ENCODE measurements around the gene SLC35F5. TPM values are rescaled to one million over a fixed set of nuclear protein-coding genes. Genes with fewer than 3 reads are reported as not detected.
"Not testable (repeated sequence)": the region's sequence is repeated elsewhere in the genome, so short reads cannot be mapped to it uniquely, and the experiment has no call there.

SLC35F5 gene
- 246 TPM for total RNA-seq (ENCODE audit: insufficient read depth, low replicate concordance)

DNA sequence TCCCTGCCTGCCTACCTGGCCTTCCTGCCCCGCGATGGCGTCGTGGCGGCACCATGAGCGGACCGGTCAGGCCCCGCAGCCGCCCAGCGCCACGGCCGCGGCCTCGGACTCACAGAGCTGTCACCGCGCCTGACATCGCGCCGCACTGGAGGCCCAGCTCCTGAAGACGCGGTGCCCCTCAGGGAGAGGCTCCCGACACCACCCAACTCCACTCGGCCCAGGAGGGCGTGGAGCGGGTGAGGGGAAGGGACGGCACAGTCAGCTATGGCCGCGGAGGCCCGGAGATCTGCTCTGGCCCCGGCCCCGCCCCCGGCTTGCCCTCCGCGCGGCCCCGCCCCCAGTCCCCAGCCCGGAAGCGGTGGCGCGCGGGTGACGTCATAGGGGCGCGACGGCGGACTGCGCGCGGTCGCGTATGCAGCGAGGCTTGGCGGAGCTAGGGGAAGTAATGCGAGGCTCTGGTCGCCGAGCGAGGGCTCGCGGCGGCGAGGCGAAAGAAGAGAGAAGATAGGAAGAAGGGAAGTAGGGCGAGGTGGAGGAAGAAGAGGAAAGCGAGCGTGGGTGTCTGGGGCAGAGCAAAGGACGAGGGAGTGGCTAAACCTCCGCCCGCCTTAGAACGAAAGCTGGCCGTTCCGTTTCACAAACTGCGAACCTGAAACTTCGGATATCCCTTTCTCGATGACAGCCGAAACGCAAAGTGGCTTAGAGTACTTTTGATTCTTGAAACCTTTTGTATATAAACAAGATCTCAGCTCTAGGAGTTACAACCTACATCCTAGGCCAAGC lies at the start of gene SLC35F5:
Gene SLC35F5 (minus strand): TSS at position 288 of the 783 bp plus-strand sequence. CDS start 233 bp downstream, at position 55.
- DNase-seq (ENCODE audit: low spot score) = peak; percentile 94

GRCh38 chr2:113799375-113799774 lies 42.9 kb upstream of the SLC35F5 start:
- no peak for DNase-seq (ENCODE audit: low spot score)

- no peak for DNase-seq (ENCODE audit: low spot score)
Observed at GRCh38 chr2:113797237-113797636, 40.8 kb upstream of the SLC35F5 start.

DNA sequence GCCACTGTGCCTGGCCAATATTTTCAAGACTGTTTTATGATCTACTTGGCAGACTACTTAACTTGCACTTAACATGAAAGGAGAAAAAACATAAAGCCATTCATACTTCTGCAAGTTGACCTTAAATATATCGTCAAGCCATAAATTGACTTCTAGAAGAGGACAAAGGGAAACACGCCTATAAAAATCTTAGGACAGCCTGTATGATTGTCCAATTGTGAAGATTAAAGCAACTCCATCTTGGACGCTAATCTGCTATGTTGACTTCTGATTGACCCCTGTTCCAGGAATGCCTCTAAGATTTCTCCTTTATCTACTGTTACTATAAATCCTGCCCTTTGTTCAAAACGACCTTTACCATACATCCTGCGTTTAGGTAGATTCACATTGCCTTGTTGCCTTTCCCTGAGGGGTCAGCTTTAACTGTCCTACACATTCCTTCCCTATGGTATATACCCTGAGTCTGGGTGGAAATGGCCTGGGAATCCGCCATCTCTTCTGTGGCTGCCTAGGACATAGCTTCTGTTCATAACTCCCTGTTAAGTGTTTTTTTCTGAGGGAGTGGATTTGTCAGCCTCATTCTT lies 40.2 kb upstream of the SLC35F5 start:
- no peak for DNase-seq (ENCODE audit: low spot score)

DNA sequence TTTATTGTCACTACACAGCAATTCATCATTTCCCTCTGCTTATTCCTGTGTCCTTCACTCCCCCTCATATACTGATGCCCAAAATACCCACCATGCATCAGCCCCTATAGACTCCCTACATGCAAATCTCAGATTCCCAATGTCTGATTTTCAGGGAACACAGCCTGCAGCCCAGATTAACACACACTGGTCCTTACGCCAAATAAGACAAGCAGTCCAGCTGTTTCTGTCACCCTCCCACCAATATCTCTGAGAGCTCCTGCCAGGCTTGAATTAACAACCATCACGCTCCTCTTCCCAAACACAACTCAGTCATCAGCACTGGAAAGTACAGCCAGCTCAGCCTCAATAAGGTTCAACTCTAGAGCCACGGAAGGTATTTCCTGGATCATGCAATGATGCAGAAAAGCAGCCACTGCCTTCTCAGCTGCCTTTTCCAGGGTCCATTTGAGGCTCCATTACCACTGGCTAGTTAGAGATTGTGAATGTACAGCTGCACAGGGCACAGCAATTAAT lies 39.0 kb upstream of the SLC35F5 start:
- no peak for DNase-seq (ENCODE audit: low spot score)

- no peak for DNase-seq (ENCODE audit: low spot score)
Observed at GRCh38 chr2:113791697-113792590, 35.5 kb upstream of the SLC35F5 start.

DNA sequence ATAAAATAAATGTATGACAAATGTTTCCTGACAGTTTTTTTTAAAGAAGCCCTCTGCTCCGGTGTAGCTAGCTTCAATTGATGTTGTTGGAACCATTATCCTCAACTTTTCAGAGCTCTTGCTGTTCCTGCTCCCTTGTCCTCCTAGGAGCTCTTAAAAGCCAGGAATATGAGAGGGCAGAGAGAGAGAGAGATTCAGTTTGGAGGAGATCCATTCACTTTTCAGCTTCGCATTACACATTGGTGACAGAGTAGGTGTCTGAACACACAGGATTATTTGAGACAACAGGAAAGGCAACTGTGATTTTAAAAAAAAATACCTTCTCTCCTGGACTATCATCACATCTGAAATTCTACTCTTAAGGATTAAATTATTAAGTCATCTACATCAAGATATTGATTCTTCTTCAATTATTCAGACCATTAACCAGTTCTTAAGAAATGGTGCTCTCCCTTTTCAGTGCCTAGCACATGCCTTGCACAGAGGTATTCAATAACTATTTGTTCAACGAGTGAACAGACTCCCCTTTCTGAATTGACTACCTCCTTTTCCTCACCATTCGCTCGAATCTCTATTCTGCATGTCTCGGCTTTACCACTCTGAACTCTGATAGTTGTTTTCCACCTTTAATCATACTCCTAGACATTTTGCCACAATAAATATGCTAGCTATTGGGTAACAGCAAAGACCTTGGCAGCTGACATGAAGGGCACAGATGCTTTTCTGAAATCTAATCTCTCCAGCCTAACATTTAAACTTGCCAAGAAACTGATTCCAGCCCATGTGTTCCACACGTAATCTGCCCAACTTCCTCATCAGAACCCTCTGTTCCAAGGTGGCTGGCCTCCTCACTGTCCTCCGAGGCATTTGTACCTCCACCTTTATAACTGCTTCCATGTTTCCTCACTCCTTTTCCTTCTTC lies 28.6 kb upstream of the SLC35F5 start:
- no peak for DNase-seq (ENCODE audit: low spot score)

- DNase-seq (ENCODE audit: low spot score) = no peak
Observed at GRCh38 chr2:113780472-113780871, 24.0 kb upstream of the SLC35F5 start.

DNA sequence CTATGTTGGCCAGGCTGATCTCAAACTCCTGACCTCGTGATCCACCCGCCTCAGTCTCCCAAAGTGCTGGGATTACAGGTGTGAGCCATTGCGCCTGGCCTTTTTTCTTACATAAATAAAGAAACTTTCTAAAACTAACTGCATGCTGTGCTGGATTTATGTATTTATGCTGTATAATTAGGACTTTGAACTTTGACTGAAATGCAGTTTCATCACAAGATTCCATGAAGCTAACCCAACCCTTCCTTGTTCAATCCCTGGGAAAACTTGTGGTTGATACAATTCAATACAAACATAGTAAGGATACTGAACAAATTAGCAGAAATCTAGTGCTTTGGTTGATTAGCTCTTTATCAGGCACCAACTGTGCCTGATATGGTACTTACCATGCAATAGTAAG lies 20.9 kb upstream of the SLC35F5 start:
- DNase-seq (ENCODE audit: low spot score) = no peak

GRCh38 chr2:113776949-113777348 lies 20.5 kb upstream of the SLC35F5 start:
- DNase-seq (ENCODE audit: low spot score) = no peak

DNA sequence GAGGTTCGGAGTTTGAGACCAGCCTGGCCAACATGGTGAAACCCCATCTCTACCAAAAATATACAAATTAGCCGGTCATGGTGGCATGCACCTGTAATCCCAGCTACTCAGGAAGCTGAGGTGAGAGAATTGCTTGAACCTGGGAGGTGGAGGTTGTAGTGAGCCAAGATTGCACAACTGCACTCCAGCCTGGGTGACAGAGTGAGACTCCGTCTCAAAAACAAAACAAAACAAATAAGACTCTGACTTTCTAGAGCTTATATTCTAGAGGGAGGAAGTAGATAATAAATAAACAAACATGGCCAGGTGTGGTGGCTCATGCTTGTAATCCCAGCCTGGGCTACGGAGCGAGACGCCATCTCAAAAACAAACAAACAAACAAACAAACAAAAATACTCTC lies 18.2 kb upstream of the SLC35F5 start:
- not testable (repeated sequence) for DNase-seq (ENCODE audit: low spot score)

- no peak for DNase-seq (ENCODE audit: low spot score)
Observed at GRCh38 chr2:113770929-113771328, 14.5 kb upstream of the SLC35F5 start.

DNA sequence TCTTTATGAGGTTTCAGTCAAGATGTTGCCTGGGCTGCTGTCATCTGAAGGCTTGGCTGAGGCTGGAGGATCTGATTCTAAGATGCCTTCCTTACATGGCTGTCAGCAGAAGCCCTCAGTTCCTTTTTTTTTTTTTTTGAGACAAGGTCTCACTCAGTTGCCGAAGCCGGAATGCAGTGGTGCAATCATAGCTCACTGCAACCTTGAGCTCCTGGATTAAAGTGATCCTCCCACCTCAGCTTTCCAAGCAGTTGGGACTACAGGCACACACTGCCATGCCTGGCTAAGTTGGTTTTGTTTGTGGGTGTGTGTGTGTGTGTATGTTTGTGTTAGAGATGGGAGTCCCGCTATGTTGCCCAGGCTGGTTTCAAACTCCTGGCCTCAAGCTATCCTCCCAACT lies 13.1 kb upstream of the SLC35F5 start:
- DNase-seq (ENCODE audit: low spot score) = no peak

DNA sequence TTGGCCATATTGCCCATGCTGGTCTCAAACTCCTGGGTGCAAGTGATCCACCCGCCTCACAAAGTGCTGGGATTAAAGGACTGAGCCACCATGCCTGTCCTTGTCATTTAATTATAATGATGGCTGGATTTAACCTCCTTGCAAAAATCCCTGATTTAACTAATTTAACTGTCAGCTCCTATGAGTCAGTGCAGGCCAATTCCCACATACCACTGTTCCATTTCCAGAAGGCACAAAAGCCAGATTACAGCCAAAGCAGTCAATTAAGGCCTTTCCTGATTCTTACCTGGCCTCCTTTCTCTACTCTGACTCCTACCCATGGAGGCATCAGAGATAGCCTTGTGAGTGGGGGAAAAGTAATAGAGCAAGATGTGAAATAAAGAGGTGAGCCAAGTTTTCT lies 12.3 kb upstream of the SLC35F5 start:
- DNase-seq (ENCODE audit: low spot score) = no peak

DNA sequence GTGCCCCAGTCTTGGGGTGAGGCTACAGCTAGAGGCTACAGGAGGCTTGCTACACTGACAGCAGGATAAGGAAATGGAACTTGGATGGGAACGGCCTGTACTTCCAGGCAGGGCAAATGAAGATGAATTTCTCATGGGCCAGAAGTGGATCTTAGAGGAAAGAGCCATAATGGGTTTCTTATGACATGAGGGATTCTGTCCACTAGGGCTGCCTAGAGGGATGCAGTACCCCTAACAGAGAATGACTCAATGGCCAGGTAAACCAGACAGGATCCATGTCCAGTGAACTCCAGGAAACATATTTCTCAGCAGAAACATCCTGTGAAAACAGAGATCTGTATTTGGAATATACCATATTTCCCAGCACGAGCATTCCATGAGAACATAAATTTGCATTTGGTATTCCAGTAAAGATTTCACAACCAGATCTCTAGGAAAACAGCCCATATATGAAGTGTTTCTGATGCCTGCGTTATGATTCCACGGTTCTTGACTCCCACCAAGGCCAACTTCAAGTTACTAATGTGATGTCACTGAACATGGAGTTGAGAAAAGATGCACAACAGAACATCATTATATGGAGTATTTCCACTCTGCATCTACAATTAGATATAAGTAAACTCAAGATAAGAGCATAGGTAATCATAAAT lies 11.5 kb upstream of the SLC35F5 start:
- DNase-seq (ENCODE audit: low spot score) = no peak

DNA sequence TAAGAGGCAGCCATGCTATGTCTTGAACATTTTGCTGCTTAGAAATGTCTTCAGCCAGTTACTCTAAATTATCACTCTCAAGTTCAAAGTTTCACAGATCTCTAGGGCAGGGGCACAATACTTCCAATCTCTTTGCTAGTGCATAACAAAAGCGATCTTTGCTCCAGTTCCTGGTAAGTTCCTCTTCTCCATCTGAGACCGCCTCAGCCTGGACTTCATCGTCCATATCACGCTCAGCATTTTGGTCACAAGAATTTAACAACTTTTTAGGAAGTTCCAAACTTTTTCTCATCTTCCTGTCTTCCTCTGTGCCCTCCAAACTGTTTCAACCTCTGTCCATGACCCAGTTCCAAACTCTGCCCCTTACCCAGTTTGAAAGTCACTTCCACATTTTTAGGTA lies 8.8 kb upstream of the SLC35F5 start:
- no peak for DNase-seq (ENCODE audit: low spot score)

DNA sequence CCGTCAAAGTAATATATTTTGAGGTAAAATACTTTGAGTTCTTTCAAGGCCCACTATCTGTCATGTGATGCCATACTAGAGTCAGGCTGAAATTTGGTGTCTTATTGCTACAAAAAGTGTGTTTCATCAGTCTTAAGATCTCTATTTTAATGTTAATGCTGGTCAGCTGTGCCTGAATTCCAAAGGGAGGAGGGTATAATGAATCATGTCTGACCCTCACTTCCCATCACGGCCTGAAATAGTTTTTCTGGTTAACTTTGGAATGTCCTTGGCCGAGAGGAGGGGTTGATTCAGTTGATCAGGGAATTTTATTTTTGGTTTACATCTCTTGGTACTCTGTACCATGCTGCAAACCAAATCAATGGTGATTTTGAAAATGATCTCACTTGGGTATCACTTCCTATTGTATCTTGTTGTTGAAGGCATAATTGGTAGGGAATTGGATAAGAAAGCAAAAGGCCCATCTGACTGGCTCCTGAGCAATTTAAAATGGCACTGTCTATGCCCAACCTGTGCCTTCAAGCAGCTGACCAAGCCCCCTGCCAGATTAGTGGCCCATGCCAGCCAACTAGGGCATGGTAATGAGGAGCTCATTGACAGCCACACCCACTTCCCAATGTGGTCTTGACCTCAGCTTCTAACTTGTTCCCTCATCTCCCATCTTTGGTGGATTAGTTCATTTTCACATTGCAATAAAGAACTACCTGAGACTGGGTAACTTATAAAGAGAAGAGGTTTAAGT lies 6.1 kb upstream of the SLC35F5 start:
- no peak for DNase-seq (ENCODE audit: low spot score)

- DNase-seq (ENCODE audit: low spot score) = no peak
Observed at GRCh38 chr2:113760400-113760799, 4.0 kb upstream of the SLC35F5 start.

- no peak for DNase-seq (ENCODE audit: low spot score)
Observed at GRCh38 chr2:113757138-113757657, 756 bp upstream of the SLC35F5 start.

Measured in umbilical cord (tissue), 2 donors.